IPS-NIHi7 (cell line): ENCODE data around the gene IGF2BP2.
"Not testable (repeated sequence)": the region's sequence is repeated elsewhere in the genome, so short reads cannot be mapped to it uniquely, and the experiment has no call there.

Experiments used
- DNase-seq: peaks from one replicate; pipeline ENCODE4 v3.0.0; 2012; ENCODE audit warnings: mixed read lengths; ENCODE audit errors: extremely low spot score

IGF2BP2 gene

GRCh38 chr3:185661296-185661695 is 163.5 kb downstream of the IGF2BP2 start:
- DNase-seq, result not testable (repeated sequence)

DNA sequence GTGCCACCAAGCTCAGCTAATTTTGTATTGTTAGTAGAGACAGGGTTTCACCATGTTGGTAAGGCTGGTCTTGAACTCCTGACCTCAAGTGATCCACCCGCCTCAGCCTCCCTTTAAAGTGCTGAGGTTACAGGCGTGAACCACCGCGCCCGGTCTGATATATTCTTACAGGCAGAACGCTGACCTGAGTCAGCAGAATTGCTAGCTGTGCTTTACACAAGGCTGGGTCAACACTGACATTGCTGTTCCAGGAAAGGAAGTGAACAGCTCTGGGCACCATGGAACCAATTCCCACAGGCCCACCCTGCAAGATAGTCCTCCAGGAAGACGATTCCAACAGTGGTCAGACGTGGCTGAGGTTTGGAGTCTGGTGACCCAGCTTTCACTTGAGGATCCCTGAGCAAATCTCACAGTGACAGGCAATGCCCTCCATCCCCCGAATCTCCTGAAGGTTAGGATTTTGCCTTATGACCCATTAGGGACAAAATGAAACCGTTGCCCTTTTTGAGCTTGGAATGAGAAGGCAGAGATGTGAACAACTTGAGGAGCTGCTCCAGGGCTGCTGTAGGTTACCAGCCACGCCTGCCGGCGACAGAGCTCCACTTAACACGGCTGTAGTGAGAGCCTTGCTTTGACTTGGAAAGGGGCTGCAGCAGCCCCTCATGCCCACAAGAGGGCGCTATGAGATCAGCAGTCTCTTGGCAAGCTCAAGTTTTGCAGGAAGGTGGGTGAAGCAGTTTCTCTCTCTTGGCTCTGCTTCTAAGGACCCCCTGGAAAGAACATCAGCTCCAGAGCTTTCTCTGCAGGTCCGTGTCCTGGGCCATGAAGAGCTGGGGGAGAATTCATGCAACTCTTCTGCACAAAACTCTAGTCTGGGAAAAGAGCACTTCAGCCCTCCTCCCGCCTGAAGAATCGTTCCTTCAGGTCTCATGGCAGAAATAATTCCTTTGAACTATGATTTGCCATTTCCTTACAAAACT is 164.6 kb downstream of the IGF2BP2 start:
- peak; percentile 94 for DNase-seq

DNA sequence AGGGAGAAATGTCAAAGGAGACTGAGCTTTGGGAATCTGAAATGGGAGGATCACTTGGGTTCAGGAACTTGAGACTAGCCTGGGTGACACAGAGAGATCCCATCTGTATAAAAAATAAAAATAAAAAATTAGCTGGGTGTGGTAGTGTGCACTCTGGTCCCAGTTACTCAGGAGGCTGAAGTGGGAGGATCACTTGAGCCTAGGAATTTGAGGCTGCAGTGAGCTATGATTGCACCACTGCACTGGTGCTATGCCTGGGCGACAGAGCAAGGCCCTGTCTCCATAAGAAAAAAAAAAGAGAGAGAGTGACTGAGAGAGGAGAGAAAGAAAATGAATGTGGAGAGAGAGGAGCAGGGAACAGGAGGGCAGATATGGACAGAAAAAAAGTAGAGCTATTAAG is 165.9 kb downstream of the IGF2BP2 start:
- DNase-seq, result no peak

GRCh38 chr3:185658504-185658912 is 166.3 kb downstream of the IGF2BP2 start:
- DNase-seq, result no peak

DNA sequence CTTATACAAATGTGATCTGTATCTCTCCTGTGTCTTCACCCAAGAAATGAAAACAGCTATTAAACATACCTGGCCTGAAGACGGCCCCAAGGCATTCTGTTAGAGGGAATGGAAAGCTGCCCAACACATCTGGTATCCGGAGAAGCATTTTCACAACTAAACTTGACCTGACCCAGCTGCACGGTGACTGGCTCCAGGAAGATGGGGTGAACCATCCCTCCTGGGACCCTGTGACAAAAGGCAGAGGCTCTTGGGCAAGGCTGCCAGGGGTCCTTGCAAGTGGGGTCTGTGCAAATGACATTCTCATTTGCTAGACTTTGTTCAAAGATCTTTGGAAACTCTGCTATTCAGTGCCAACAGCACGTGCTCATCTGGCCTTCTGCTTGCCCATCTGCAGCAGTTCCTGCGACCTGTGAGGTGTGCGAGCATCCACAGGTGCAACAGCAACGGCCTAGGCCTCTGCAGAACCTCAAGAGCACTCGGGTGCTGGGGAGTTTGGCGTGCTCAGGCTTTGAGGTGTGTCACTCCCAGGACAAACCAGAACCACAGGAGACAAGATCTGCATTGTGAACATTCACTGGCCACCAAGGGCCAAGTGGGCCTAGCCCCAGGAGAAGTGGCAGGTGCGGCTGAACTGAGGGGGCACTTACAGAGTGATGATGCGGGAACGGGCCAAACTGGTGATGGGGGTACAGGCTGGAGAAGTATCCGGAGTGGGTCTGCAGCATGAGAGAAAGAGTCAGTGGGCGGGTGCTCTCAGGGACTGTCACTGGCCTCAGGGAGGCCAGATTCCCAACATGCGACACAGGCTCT is 166.9 kb downstream of the IGF2BP2 start:
- no peak for DNase-seq

GRCh38 chr3:185657211-185657610 is 167.6 kb downstream of the IGF2BP2 start:
- DNase-seq, result no peak

DNA sequence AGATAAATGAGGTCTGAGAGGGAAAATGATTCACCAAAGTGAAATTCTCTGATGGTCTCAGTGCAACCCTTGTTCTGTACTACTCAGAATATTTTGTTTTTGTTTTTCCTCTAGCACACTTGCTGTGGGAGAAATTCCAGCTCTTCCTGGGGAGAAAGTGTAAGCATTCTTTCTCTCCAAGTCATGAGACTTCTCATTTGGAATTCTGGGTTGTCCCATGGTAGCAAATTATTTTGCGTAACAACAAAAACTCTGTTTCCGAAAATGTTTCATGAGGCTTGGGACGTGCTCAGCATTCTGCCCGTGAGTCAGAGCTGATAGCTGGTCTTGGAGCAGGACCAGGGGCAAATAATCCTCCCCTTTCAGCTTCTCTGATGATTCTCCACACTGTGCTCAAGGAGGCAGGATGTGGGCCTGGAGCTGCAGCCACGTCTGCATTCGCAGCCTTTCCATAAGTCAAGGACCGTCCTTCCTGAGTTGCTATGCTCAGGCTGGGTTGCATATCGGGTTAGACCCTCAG is 168.5 kb downstream of the IGF2BP2 start:
- DNase-seq, result no peak

DNA sequence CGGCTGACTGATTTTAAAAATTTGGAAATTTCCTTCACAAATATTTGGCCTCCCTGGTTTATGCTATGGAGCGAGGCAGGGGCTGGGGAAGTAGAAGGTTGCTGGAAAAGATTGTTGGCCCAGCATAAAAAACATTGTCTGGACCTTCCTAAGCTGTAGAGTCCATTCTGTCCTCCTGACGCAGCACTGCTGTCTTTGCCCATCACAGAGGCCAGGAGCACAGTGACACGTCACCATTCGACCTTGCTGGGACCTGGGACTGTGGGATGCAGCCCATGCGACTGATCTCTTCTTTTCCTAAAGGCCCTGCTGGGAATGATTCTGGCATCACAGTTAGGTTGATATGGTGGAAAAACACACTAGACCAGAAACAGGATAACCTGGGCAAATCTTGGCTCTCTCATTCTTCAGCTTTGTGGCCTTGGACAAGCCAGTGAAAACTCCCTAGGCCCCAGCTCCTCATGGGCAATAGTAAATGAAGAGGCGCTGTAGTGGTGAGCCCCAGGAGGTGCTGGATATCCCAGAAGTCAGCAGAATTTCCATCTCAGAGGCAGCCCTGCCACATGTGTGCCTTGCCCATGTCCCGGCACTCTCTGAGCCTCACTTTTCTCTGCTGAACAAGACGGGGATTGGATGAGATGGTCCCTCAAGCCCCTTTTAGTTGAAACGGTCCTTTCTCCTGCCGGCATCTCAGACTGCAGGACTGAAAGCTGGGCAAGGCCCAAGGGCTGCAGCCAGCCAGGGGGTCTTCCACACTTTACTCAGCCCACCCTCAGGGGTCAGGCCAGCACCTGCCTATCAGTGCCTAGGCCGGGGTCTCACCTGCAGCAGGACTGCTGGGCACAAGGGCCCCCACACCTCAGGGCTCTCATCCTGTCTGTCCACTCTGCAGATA is 169.2 kb downstream of the IGF2BP2 start:
- DNase-seq, result no peak

- DNase-seq, result no peak
Observed at GRCh38 chr3:185654758-185655145, 170.1 kb downstream of the IGF2BP2 start.

DNA sequence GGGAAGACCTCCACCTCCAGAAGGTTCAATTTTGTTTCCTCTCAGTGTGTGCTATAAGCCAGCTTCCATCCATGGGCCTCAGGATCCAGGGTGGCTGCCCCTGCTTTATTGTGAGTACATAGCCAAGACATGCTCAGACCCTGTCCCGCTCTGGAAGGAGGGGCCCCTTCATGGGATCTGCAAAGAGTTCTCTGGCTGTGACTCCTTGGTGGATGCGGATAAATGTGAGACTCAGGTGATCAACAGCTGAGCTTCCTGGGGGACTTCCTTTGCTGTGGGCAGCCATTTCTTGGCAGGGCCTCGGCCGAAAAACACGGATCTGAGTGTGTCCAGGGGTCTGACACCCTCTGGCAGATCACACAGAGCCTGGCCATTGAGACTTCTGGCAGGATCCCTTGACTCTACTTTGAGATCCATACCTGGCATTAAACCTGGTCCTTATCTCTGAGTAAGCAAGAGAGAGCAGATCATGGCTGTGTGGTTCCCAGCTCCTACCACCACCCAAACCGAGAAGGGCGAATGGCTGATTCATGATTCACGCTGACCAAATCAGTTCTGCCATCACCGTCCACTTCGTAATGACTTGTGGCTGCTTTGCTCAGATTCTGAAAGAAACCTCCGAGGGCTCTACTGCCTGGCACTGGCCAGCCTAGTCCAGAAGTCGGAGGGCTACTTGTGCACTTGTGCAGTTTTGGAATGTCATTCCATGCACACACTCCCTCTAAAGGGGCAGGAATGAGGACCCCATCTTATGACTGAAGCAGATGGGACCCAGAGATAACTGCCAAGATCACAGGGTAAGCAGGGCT is 170.7 kb downstream of the IGF2BP2 start:
- DNase-seq, result no peak

DNA sequence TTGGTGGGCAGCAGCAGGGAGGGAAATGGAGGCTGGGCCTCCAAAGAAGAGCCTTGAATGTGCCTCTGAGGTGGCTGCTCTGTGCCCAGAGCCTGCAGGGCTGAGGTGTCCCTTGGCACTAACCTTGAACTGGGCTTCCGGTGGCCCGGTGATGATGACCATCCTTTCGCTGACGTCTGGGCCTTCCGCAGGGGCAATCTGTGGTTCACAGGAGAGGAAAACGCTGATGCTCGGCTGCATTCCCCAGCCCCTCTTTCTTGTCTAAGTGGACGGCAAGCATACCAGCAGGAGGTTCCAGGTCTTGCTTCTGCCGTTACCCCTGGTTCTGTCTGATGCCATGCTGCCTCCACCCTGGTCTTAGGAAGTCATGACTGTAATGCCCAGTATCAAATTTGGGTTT is 172.9 kb downstream of the IGF2BP2 start:
- DNase-seq, result no peak

GRCh38 chr3:185649414-185649813 is 175.4 kb downstream of the IGF2BP2 start:
- DNase-seq, result no peak

GRCh38 chr3:185648396-185648795 is 176.4 kb downstream of the IGF2BP2 start:
- DNase-seq, result no peak

DNA sequence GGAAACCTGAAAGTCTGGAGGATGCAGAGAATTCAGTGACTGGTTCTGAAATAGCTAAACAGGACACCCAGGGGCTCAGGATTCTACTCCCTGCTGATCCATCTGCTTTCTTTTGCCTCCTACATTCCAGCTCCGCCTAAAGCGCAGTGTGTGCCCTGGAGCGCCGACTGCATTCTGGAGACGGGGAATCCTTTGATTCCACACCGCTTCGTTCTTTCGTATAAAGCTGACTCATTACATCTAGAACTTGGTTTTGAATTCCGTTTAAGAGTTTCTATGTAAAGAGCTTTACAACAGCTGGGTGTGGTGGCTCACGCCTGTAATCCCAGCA is 177.0 kb downstream of the IGF2BP2 start:
- DNase-seq, result no peak

- DNase-seq, result no peak
Observed at GRCh38 chr3:185647134-185647879, 177.5 kb downstream of the IGF2BP2 start.

DNA sequence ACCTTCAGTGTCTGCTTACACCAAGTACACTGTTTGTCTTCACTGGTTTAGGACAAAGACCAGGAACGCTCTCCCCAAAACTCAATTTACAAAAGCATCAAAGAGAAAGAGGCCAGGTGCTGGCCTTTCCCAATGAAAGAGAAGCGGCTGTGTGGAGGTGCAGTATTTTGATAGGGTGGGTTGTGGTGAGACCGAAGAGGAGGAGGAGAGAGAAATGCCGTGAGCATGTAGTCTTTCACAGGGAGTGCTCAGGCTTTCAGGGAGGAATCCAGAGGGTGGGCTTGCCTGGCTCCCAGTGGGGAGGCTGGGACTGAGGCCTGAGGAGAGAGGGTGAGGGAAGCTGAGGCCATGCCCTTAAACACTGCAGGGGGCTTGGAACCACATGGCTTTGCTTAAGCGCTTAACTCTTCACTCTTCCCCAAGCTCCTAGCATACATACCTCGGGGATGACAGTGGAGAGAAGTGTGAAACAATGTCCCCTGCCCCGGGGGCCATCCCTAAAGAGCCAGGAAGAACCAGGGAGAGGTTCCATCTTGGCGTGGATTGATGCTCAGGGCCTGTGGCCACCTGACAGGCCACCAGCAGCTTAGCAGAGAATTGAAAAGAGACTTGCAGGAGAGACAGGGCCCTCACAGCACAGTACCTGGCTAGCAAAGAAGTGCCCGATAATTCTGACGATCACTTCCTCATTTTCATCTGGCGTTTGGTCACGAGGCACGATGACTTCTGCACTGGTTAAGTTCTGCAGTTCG is 178.3 kb downstream of the IGF2BP2 start:
- peak; percentile 40 for DNase-seq

GRCh38 chr3:185645596-185646381 is 179.1 kb downstream of the IGF2BP2 start:
- DNase-seq, result peak; percentile 71

DNA sequence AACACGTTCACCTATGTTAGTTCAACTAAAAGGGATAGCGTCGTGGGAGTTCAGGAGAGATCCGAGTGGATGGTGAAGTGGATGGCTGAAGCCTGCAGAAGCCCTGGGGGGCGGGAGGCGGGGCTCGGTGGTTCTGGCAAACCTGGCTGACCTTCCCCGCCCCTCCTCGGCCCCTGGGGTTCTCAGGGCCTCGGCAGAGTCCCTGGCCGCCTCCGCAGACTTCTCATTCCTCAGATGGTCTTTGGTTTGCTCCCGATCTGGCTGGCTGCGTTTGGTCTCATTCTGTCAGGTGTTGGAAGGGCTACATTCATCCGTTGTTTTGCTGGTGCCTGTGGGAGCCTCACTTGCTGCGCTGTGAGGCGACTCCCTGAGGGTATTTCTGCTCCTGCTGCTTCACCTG is 179.7 kb downstream of the IGF2BP2 start:
- not testable (repeated sequence) for DNase-seq
